ENCODE results near the gene NOX3.

The NOX3 gene

DNA sequence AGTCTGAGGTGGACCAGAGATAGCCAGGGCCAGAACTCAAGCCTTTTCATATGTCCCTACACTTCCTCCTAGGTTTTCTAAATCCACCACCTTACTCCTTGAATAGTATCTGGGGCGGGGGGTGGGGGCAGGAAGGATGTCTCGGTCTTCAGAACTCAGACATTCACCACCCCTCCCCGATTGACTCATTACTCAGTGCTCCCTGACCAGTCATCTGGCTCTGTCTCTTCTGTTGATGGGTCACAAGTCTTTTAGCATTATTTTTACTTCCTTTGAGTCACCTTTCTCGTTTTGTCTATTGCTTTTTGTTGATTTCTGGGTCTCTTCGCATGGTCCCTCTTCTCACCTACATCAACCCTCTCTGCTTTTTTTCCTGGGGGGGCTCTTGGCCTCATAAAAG, 23.3 kb downstream of the NOX3 start:
- DNase-seq (ENCODE audit: low read depth): no peak

DNA sequence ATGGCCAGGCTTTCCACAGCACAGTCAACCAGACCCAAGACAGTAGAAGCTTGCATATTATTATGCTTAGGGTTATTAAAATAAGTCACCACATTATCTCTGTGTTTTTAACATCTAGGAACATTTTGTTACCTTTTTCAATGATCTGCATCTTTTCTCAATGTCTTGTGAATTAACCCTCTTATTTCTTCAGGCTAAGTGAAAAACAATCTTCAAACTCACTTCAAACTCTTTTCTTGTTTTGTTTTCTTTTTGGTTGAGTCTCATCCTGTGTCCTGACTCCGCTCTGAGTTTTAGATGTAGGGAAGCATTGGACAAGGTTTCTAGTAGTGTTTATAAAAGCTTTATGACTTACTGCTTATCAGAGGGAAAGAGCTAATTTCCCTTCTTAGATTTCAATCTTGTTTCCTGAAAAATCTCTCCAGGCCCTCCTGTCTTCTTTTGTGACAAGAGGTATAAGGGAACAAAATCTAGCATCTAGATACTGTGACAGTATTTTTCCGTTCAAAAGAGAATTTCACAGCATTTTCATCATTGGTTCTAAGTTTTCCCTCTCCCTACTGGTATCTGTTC, 26.2 kb downstream of the NOX3 start:
- no peak for DNase-seq (ENCODE audit: low read depth)

DNA sequence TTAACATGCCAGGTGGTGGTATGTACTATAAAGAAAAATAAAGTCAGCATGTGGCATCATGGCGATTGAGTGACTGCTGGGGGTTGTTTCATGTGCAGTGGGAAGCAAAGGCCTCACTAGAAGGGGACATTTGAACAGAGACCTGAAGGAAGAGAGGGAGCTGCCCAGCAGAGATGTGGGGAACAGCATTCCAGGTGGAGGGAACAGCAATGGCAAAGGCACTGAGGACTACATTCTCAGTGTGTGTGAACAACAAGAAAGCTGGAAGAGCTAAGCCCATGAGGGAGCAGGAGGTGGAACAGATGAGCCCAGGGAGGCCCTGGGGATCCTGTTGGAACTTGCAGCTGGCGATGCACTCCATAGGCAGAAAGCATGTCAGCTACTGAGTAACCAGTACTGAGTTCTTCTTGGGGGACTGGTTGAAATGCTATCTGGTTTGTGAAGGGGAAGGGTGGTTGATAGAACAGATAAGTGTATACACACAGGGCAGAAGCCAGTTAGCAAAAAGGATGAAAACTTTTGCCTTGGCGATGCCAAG, 29.2 kb downstream of the NOX3 start:
- no peak for DNase-seq (ENCODE audit: low read depth)

DNA sequence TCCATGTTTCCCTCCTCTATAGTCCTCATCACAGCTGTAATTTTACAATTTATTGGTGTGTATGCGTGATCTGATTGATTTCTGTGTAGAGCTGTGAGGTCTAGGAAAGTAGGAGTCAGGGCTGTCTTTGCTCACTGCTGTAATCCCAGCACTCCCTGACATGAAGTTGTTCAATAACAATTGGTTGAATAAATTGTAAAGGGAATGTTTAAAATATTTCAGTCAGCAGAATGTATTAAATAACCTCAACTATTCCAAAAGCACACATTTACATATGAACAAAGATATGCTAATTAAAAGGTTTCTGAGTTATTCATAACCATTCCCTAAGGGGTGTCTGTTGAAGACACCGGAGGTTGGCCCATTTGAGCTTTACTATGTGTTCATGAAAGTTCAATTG, 31.5 kb downstream of the NOX3 start:
- DNase-seq (ENCODE audit: low read depth): no peak

DNA sequence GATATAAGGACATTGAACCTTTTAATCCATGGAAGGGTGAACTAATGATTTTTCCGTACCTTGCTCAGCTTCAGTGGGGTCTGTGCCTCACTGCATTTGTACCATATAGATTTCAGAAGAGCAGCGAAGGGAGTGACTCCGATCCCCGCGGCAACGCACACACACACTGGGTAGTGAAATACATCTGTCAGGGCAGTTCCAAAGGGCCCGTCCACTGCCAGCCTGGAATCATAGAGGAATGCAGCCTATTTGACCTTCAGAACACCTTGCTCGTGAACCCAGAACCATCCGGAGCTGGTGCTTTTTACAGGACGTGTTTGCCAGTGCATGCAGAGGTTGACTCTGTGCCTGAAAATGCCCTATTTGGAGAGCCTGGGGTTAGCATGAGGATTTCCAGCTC, 33.0 kb downstream of the NOX3 start:
- no peak for DNase-seq (ENCODE audit: low read depth)

DNA sequence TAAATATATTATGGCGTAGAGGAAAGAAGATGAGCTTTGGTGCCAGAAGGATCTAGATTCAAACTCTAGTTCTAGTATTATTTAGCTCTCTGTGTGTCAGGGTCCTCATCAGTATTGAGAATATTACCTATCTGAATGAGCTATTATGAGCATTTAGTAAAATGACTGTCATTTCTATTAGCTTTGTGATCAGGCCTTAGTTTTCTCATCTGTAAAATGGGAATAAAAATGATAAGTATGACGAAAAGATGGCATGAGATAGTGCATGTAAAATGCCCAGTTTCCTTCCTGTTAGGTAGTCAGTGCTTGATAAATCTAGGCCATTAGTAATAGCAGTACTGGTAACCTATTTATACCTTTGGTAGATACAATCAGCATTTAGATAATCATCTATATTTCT, 35.1 kb downstream of the NOX3 start:
- DNase-seq (ENCODE audit: low read depth): no peak

DNA sequence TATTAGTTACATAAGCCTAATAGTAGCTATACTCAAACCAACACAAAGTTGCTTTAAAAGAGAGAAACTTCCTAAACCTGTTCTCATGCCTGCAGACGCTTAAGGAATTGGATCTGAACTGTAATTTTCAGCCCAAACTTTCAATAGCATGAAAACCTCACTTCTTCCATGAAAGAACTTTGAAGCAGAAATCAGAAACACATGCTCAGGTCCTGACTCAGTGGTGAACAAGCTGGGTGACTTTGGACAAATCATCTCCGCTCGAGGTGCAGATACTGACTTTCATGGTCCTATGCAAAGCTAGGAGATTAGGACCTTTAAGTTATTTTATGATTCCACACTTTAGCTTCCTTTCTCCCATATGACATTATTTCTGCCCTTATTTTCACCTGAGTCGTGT, 36.5 kb downstream of the NOX3 start:
- no peak for DNase-seq (ENCODE audit: low read depth)

DNA sequence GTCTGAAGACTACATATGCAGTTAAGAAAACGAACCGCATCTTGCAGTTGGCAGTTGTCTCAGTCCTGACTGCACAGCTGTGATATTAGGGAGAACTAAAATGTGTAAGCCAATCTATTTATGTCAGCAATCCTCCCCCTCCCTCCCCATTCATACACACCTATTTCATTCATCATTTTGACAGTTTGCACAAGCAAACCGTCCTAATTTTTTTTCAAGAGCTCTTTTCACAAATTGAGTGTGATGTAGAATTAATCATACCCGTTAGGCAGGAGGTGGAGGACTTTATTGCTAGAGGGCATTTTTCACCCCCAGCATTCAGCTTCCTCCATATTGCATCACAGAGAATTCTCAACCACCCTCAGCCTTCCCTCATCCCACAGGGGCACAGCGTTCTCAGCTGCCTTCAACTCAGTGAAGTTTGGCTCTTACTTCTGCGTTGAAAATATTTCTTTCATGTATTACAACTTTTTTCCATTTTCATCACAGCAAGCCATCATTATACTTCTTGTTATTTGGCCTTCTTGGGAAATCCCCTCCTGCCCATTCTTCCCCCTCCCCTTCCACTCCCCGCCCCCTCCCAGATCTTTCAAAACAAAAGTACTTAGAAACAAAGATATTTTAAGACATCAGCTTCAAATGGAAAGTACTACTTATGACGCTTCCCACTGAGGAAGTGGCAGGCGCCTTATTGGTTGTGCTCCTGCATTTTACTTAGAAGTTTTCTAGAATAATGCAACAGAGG, 37.5 kb downstream of the NOX3 start:
- DNase-seq (ENCODE audit: low read depth): peak; percentile 61

DNA sequence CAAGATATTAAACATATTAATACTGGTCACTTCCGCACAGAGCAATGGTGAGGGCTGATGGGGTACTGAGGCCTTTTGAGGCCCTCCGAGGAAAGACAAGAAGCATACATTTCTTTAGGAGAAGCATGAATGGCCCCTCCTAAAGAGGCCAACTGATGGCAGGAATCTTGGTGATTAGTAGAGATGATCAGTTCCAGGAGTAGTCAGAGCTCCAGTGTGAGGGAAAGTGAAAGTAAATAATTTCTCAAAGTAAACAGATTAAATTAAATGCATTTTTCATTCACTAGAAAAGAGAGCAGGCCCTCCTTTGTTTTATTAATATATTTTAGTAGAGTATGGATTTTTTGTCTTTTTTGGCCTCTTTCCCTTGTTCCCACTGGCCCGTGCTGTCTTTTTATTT, 38.2 kb downstream of the NOX3 start:
- no peak for DNase-seq (ENCODE audit: low read depth)

DNA sequence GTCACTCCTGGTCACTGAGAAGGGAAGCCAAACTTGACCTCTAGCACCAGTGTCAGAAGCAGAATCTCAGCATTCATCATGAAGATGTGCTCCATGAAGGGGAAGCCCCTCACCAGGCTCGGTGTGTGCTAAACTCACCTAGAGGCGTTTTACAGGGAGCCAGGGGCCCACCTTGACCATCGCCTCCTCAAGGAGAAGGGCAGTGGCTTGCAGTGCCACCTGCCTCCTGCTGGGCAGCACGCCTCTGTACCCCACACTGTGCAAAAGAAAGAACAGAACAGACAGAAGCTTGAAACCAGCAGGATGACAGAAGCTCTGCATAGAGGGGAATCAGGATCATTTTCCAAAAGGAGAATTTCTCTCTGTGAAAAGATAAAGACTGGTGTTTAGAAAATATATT, 39.7 kb downstream of the NOX3 start:
- DNase-seq (ENCODE audit: low read depth): no peak

DNA sequence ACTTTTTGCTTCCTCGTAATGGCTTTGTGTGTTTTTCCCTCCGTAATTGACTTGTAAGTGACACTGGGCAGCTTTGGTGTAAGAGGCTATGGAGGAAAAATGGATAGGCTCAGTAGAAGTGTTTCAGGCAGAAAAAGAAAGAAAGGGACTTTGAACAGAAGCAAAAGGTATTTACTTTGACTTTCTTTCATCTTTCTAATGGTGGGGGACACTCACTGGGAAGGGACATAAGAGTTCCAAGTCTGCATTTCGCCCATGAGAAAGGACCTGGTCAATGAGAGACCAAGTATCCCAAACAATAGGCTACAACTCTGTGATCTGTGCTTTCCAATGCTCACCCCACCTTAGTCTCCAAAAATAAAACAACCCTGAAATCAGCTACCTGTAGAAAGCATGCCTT, 41.6 kb downstream of the NOX3 start:
- DNase-seq (ENCODE audit: low read depth): no peak

DNA sequence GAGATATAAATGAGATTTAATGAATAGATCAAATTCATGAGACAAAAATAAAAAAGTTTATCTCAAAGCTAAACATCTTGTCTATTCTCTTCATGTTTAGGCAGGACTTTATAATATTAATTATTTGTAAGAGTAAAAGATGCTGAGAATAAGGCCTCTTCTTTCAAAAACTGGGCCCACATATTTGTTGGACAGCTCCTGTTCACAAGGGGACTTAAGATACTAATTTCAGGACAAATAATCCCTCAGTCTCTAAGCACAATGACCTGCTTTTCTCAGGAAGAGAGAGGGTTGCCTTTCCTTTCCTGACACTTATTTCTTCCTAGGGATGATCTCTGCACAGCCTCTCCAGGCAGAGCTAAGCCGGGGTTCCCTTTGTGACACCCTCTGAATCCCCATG, 43.3 kb downstream of the NOX3 start:
- no peak for DNase-seq (ENCODE audit: low read depth)

DNA sequence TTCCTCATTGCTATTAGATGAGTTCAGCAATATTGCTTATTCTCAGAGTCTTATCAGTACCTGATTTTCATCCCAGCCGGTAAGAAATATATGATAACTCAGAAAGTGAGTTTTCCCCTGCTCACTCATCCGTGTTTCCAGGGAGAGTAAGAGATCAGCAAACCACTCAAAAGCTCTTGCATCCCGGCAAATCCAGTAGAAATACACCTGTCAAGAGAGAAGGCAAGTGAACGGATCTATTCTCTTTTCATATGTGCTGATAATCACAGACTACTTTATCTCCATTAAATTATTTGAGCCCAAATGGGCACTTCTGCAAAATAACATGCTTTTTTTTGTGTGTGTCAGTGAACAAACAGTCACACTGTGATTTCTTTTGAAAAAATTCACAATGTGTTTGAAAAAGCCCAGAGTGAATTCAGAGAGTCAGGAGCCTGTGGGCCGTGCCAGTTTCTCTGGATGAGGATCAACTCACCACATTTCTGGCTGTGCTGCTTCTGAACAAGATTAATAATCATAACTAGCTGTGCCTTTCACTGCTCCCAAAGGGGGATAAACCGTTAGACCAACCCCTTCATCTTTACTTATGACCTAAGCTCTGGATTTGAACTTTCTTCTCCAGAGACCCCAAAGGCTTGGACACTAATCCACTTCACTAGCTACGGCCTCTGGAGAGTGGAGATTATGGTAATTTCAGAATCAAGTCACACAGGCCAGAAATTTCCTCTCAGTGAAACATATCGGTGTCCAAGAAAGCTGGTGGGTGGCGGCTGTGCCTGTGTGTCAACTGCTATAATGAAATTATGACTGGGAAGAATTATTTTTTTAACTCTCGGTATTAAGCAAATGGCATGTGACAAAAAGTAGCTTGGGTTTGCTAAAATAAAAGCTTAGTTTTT, 44.2 kb downstream of the NOX3 start:
- no peak for DNase-seq (ENCODE audit: low read depth)

DNA sequence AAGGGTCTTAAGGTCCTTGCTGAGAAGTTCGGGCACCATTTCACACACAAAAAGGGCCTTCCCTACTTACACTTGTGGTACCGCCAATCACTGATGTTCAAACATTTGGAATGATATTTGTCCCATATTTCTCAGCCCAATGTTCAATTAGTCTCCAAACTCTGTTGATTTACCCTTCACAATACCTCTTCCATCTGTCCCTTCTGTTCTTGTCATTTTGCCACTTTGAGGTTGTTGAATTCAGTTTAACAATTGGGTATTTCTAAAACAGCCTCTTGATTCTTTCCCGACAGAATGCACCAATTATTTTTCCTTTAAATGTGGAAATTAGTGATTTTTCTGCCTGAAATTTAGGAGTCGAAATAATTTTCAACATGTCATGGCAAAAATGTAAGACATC, 46.2 kb downstream of the NOX3 start:
- no peak for DNase-seq (ENCODE audit: low read depth)

DNA sequence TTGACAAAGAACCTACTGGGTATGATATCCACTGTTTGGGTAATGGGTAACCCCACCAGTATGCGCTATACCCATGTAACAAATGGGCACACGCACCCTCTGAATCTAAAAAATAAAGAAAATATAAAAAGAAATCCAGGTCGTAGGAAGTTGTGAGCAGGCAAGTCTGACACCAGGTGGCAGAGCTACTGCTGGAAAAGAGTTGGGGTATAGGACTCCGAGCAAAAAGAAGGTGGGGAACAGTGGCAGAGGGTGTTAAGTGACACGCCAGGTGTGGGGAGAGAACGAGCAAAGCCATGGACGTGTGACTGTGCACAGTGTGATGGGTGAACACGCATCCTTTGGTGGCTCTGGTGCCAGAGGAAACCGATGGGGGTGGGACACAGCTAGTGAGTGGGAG, 46.7 kb downstream of the NOX3 start:
- DNase-seq (ENCODE audit: low read depth): no peak

DNA sequence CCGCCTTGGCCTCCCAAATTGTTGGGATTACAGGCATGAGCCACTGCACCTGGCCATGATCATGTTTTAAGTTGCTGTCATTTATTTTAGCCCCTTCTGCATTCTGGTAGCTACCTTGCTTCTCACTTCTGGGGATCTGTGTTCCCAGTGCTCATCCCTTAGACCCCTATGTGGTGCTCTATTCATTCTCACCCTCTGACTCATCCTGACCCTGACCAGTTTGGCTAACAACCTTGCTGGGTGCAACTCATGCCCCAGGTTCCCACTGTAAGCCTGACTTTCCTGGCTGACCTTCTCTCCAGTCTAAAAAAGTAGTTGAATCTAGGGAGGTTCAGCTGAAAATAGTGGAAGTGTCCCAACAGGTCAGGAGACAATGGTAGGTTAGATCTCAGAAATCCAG, 47.4 kb downstream of the NOX3 start:
- no peak for DNase-seq (ENCODE audit: low read depth)

DNA sequence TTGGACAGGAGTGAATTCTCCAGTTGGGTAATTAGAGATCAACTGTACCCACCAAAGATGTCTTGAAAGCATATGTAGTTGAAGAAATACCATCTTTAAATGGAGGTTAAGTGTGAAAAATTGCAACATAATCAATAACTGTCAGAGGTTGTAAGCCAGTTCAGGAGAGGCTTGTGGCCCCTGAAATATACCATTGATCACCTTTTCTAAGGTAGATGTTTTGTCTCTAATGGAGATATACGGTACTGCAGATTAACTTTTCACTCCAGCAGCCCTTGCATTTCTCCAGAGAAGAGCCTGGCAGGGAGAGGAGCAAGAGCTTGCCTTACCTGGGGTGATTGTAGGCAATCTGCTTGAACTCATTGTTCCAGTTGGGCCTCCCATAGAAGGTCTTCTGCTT, 48.8 kb downstream of the NOX3 start:
- no peak for DNase-seq (ENCODE audit: low read depth)

DNA sequence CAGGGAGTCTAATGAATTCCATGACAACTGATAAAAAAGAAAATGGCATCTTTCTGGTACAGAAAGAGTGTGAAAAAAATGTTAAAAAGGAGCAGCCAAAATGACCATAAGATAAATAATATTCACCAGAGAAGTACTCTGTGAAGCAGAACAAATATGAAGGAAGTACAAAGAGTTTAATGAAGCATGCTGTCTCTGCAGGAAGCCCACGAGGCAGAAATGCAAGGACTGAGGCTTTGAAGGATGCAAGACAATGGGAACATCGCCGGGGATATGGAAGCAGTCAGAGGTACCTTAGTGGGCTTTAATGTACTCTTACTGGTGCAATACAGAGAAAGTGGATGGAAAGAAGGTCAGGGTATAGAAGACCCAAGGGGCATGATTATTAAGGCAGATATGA, 50.7 kb downstream of the NOX3 start:
- no peak for DNase-seq (ENCODE audit: low read depth)

DNA sequence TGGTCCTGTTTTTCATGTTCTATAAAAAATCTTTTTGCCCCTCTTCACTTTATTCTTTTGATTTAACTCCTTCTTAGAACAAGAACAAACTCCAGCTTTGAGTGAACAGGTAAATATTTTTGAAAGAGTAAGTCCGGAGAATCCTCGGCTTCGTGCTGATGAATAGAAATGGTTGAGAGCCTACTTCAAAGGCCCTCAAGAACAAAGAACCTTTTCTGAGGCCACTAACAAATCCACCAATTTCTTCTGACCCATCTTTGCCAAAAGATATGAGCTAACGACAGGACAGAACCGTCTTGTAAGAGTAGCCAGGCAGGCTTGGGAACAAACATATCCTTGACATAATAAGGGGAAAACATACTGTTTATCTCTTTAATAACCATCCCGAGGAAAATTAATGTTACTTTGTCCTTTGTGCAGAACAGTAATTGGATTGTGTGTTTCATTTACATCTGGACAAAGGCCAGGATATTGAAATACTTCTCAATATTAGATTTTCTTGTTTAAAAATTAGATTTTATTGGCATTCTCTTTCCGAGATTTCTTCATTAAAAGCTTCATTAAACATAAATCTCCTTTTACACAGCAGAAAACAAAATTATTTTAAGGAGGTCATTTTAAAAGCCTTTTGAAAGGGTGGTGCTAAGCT, 52.9 kb downstream of the NOX3 start:
- no peak for DNase-seq (ENCODE audit: low read depth)

DNA sequence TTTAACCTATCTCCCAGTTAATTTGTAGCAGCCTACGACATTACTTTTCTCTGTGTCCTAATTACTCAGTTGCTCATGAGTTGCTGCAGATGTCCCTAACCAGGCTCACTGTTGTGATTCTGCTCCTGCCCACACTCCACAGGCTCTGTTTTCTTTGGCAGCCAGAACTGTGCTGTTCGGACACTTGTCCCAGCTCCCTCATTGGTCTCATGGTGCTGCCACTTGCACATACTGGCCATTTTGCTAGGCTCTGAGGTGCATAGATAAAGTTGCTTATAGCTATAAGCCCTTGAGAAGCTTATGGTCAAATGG, 55.0 kb downstream of the NOX3 start:
- DNase-seq (ENCODE audit: low read depth): no peak

DNA sequence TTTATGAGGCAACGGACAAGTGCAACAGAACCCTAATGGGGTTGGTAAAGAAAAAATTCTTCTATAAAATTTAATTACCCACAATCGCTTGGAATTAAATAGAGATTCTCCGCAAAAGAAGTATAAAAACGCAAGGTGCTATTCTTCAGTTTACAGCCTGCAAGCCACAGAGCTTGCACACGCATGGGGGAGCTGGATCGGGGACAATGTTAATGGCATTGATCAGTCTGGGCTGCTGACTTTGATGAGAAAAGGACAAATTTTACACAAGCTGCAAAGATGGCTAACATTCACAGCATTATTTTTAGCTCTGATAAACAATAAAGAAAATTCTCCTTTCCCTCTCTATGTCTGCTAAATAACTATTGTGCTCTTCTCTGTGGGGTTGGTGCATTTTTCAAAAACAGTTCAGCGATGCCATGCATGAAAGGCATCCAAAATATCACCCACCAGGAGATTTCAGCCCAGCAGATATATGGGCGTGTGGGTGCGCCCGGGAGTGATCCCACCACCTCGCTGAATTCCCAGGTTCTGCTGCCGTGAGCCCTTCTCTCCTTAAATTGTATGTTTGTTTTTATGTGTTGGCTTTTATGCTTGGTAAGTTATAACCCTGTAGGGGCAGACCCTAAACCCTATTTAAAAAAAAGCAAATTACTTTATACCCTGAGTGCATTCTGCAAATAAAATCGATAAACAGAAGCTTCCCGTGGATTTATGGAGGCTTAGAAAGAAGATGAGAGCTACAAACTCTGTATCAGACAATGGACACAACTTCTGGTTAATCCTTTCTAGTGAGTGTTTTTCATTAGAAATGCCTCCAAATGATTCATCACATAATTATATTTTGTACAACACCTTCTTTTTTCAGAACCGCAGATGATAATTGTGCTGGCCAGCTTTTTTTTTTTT, 55.6 kb downstream of the NOX3 start:
- no peak for DNase-seq (ENCODE audit: low read depth)
